Trophoblast cell (in vitro differentiated cells and primary cell): Measurements from ENCODE around the gene DNMT3A.
A peak's percentile ranks its signal among the peaks of the same experiment; 100 is the strongest.

Source experiments
- DNase-seq, 2 donors: peaks; one replicate each; pipeline ENCODE4 v3.0.0-alpha.2; 2016
- H2AFZ ChIP-seq: 2 replicates; pipeline ENCODE4 v1.6.1; 2013; ENCODE audit warnings: low read length, moderate library complexity, mild to moderate bottlenecking; ENCODE audit not compliant: insufficient read depth, poor library complexity
- H2AK5ac ChIP-seq: 2 replicates; pipeline ENCODE4 v1.6.1; 2013; ENCODE audit warnings: mild to moderate bottlenecking, low read length
- H2BK120ac ChIP-seq: 2 replicates; pipeline ENCODE4 v1.6.1; 2013; ENCODE audit warnings: low read length, mild to moderate bottlenecking, moderate library complexity; ENCODE audit not compliant: insufficient read depth, poor library complexity
- H2BK12ac ChIP-seq: 2 replicates; pipeline ENCODE4 v1.6.1; 2013; ENCODE audit warnings: mild to moderate bottlenecking, low read length, moderate library complexity
- H2BK5ac ChIP-seq: 2 replicates; pipeline ENCODE4 v1.6.1; 2013; ENCODE audit warnings: low read length, low read depth, moderate library complexity, mild to moderate bottlenecking; ENCODE audit not compliant: poor library complexity
- H3K14ac ChIP-seq: 2 replicates; pipeline ENCODE4 v1.6.1; 2013; ENCODE audit warnings: mild to moderate bottlenecking, low read length
- H3K18ac ChIP-seq: 2 replicates; pipeline ENCODE4 v1.6.1; 2013; ENCODE audit warnings: mild to moderate bottlenecking, low read length
- H3K23ac ChIP-seq: 2 replicates; pipeline ENCODE4 v1.6.1; 2013; ENCODE audit warnings: low read length
- H3K27ac ChIP-seq: 2 replicates; pipeline ENCODE4 v1.5.1; 2013; ENCODE audit warnings: low read depth, mild to moderate bottlenecking, inconsistent platforms, low read length, moderate library complexity
- H3K27me3 ChIP-seq: 2 replicates; pipeline ENCODE4 v1.6.1; 2013; ENCODE audit warnings: inconsistent platforms, mild to moderate bottlenecking, low read length, moderate library complexity; ENCODE audit not compliant: insufficient read depth
- H3K36me3 ChIP-seq, 2 experiments: 1 replicate in 1 of 2; 2 replicates in 1 of 2; pipeline ENCODE4 v1.6.1; 2013; ENCODE audit warnings: low read length in 2 of 2, mild to moderate bottlenecking in 2 of 2, moderate library complexity in 1 of 2; ENCODE audit not compliant: insufficient read depth in 2 of 2, control insufficient read depth in 1 of 2
- H3K4ac ChIP-seq: 2 replicates; pipeline ENCODE4 v1.6.1; 2013; ENCODE audit warnings: low read depth, mild to moderate bottlenecking, low read length, moderate library complexity
- H3K4me1 ChIP-seq, 2 experiments: 1 replicate in 1 of 2; 2 replicates in 1 of 2; pipeline ENCODE4 v1.6.1; 2013; ENCODE audit warnings: low read length in 2 of 2, mild to moderate bottlenecking in 2 of 2, moderate library complexity in 1 of 2; ENCODE audit not compliant: insufficient read depth in 2 of 2, control insufficient read depth in 1 of 2
- H3K4me2 ChIP-seq: 2 replicates; pipeline ENCODE4 v1.6.1; 2013; ENCODE audit warnings: inconsistent platforms, mild to moderate bottlenecking, low read length, moderate library complexity
- H3K4me3 ChIP-seq: 2 replicates; pipeline ENCODE4 v1.5.1; 2013; ENCODE audit warnings: mild to moderate bottlenecking, low read depth, low read length, inconsistent platforms
- H3K79me1 ChIP-seq: one replicate; pipeline ENCODE4 v1.6.1; 2013; ENCODE audit warnings: low read length
- H3K79me2 ChIP-seq: 2 replicates; pipeline ENCODE4 v1.6.1; 2013; ENCODE audit warnings: low read length, mild to moderate bottlenecking; ENCODE audit not compliant: control insufficient read depth, insufficient read depth, poor library complexity
- H3K9ac ChIP-seq: 2 replicates; pipeline ENCODE4 v1.6.1; 2013; ENCODE audit warnings: mild to moderate bottlenecking, low read length
- H3K9me3 ChIP-seq: 2 replicates; pipeline ENCODE4 v1.6.1; 2013; ENCODE audit warnings: low read depth, mild to moderate bottlenecking, control low read depth, inconsistent platforms, low read length; ENCODE audit not compliant: insufficient read depth
- H4K12ac ChIP-seq: 2 replicates; pipeline ENCODE4 v1.6.1; 2013; ENCODE audit warnings: low read depth, mild to moderate bottlenecking, low read length, moderate library complexity
- H4K8ac ChIP-seq: 2 replicates; pipeline ENCODE4 v1.6.1; 2013; ENCODE audit warnings: low read depth, mild to moderate bottlenecking, low read length, moderate library complexity
- H4K91ac ChIP-seq: one replicate; pipeline ENCODE4 v1.6.1; 2013; ENCODE audit warnings: low read depth, mild to moderate bottlenecking, low read length, moderate library complexity
- WGBS: extraction: QIAGEN DNeasy Blood & Tissue Kit; methylation state at CpG from one replicate; pipeline ENCODE4 v1.1.7; 2013; ENCODE audit warnings: missing lambda C conversion rate; ENCODE audit not compliant: insufficient read length, insufficient coverage; ENCODE audit errors: extremely low coverage; 5-methylcytosine and 5-hydroxymethylcytosine counted together

Gene DNMT3A

DNA sequence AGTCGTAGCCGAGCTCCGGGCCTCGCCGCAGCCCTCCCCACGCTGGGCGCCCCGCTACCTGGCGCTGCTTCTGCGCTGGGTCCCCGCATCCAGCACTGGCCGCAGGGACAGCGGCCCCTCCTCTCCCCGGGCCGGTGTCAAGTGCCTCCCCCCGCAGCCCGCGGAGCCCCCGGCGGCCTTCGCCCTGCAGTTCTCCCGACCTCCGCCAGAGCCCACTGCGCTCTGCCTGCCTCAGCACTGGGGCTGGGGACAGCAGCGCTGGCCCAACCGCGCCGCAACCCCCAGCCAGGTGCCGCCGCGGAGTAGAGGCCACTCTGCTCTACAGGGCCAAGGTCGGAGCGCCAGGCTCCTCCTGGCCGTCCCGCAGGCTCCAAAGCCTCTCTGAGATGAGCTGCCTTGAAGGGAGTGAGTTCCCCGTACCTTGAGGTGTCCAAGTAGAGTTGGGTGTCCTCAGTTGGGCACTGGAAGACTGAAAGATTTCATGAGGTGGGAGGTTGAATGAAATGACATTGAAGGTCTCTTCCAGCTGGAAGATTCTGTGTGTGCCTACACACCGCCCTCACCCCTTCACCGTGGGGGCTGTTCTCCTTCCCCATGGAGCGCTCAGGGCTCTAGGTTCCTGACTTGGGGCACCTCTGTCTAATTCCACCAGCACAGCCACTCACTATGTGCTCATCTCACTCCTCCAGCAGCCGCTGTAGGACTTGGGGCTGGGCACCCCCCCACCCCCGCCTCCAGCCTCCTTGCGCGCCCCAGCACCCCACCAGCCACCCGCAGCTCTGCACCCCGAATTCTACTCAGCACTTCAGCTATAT, 854 bp upstream of the DNMT3A start:
- Histone ChIP-seq H3K9ac (no peak overlapping the region), H3K23ac (no peak overlapping the region), H3K4me2 (peak overlapping the region; percentile 98), H4K91ac (peak overlapping the region; percentile 20), H2AK5ac (no peak overlapping the region), H3K18ac (no peak overlapping the region), H2BK120ac (no peak overlapping the region), H3K4me3 (peak overlapping the region; percentile 77), H3K4ac (no peak overlapping the region), H3K36me3 (no peaks in the 10 kb centered on the region), H3K9me3 (peaks cover 1% of the 10 kb centered on the region), H2AFZ (peak overlapping the region; percentile 72), H3K27ac (no peak overlapping the region), H4K12ac (no peak overlapping the region), H3K79me1 (no peaks in the 10 kb centered on the region), H2BK5ac (no peak overlapping the region), H3K79me2 (no peaks in the 10 kb centered on the region), H2BK12ac (no peak overlapping the region), H4K8ac (no peak overlapping the region), H3K4me1 (peaks cover 5 to 6% of the 10 kb centered on the region in 2 experiments), H3K27me3 (no peaks in the 10 kb centered on the region), H3K14ac (no peak overlapping the region)
- WGBS = no CpG with 5 or more reads among the region's 45 CpGs
- peak; percentile 86 to 87 for DNase-seq

DNA sequence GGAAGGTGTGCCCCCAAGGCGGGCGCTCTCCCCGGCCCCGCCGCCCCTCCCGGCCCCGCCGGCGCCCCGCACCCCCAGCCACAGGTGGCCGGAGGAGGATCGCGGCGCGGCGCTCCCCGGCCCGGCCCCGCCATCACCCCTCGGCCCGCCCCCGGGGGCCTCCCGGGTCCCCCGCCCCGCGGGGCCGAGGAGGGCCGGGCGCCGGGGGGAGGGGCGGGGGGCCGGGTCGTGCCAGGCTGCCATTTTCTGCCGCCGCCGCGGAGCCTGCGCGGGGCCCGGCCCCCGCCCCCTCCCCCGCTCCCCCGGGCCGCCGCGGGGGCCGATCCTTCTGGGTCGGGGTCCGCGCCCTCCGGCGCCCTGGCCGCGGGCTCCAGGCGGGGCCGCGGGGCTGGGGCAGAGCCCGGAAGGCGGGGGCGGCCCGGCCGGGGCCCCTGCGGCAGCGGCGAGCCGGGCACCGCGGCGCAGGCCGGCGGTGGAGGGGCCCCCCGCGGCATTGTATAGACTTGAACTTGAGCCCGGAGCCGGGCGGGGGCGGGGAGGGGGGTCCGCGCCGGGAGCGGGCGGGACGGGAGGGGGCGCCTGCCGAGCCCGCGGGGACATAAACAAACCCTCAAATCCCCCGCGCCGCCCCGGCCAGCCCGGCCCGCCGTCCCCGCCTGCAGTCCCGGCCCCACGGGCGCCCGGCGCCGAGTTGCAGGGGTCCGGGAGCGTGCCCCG, 556 bp downstream of the DNMT3A start:
- DNase-seq = no peak
- Histone ChIP-seq H3K79me2 (no peaks in the 10 kb centered on the region), H3K79me1 (no peaks in the 10 kb centered on the region), H3K9me3 (no peaks in the 10 kb centered on the region), H3K27ac (no peak overlapping the region), H3K23ac (no peak overlapping the region), H4K8ac (no peak overlapping the region), H4K91ac (peak overlapping the region; percentile 41), H3K27me3 (no peaks in the 10 kb centered on the region), H3K4me2 (peak overlapping the region; percentile 75), H3K36me3 (no peaks in the 10 kb centered on the region), H3K4me3 (peak overlapping the region; percentile 71), H3K4ac (no peak overlapping the region), H2AFZ (peak overlapping the region; percentile 13), H3K4me1 (peaks cover 2 to 6% of the 10 kb centered on the region in 2 experiments), H2BK12ac (no peak overlapping the region), H3K14ac (no peak overlapping the region), H2BK120ac (no peak overlapping the region), H4K12ac (no peak overlapping the region), H3K18ac (no peak overlapping the region), H2AK5ac (no peak overlapping the region), H3K9ac (no peak overlapping the region), H2BK5ac (no peak overlapping the region)
- WGBS = no CpG with 5 or more reads among the region's 104 CpGs

- Histone ChIP-seq H3K79me2 (no peaks in the 10 kb centered on the region), H3K4me2 (peak overlapping the region; percentile 75), H2BK12ac (no peak overlapping the region), H2BK5ac (no peak overlapping the region), H3K27me3 (no peaks in the 10 kb centered on the region), H4K91ac (no peak overlapping the region), H3K79me1 (no peaks in the 10 kb centered on the region), H3K9ac (no peak overlapping the region), H2AFZ (no peak overlapping the region), H3K4ac (no peak overlapping the region), H3K9me3 (no peaks in the 10 kb centered on the region), H3K36me3 (no peaks in the 10 kb centered on the region), H4K12ac (no peak overlapping the region), H4K8ac (no peak overlapping the region), H3K14ac (no peak overlapping the region), H3K23ac (no peak overlapping the region), H3K18ac (no peak overlapping the region), H3K27ac (no peak overlapping the region), H3K4me1 (peaks cover 2 to 6% of the 10 kb centered on the region in 2 experiments), H3K4me3 (peak overlapping the region; percentile 67), H2AK5ac (no peak overlapping the region), H2BK120ac (no peak overlapping the region)
- DNase-seq = no peak
- no CpG with 5 or more reads among the region's 73 CpGs for WGBS
Measured at GRCh38 chr2:25340181-25340921, 1.4 kb downstream of the DNMT3A start.

- Histone ChIP-seq H3K9me3 (no peaks in the 10 kb centered on the region), H4K12ac (no peak overlapping the region), H4K91ac (no peak overlapping the region), H3K4me1 (peaks cover 2 to 6% of the 10 kb centered on the region in 2 experiments), H2AK5ac (no peak overlapping the region), H3K14ac (no peak overlapping the region), H3K23ac (no peak overlapping the region), H3K18ac (no peak overlapping the region), H3K36me3 (no peaks in the 10 kb centered on the region), H2AFZ (no peak overlapping the region), H2BK12ac (no peak overlapping the region), H3K79me1 (no peaks in the 10 kb centered on the region), H3K27me3 (no peaks in the 10 kb centered on the region), H3K79me2 (no peaks in the 10 kb centered on the region), H2BK120ac (no peak overlapping the region), H2BK5ac (no peak overlapping the region), H4K8ac (no peak overlapping the region), H3K27ac (no peak overlapping the region), H3K4ac (no peak overlapping the region), H3K9ac (no peak overlapping the region), H3K4me2 (no peak overlapping the region), H3K4me3 (no peak overlapping the region)
- WGBS = no CpG with 5 or more reads among the region's 18 CpGs
- DNase-seq = peak in 1 of 2 donors; percentile 42
Measured at GRCh38 chr2:25339791-25340180, 1.9 kb downstream of the DNMT3A start.
